T-helper 1 cell (primary cell): ENCODE results near the gene AKNAD1.

Experiments
- DNase-seq, 5 donors: peaks; one replicate each; pipeline ENCODE4 v3.0.0-alpha.2; 2012 to 2020

AKNAD1 gene

DNA sequence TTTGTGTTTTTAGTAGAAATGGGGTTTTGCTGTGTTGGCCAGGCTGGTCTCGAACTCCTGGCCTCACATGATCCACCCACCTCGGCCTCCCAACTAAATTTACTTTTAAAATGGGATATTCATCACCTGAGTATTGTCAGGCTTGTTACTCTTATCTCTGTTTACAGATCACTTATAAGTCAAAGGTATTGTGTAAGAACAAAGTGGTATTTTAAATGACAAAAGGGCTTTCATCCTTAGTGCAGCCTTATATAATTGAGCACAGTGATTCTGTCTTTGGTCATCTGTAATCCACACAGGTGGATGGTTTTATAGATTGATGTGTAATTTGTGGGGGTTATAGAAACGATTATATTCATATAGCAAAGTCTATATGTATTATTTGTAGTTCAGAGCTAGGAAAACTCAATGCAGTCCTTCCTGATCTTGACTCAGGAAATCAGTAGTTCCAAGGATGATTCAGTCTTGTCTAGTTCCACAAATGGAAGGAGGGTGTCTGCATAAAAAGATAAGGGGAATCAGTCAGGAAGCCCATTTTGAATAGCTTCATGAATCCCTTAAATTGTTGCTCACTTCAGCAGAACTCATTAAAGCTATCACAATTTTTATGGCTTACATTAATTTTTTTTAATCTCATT is 75.8 kb downstream of the AKNAD1 start:
- DNase-seq, result no peak

DNA sequence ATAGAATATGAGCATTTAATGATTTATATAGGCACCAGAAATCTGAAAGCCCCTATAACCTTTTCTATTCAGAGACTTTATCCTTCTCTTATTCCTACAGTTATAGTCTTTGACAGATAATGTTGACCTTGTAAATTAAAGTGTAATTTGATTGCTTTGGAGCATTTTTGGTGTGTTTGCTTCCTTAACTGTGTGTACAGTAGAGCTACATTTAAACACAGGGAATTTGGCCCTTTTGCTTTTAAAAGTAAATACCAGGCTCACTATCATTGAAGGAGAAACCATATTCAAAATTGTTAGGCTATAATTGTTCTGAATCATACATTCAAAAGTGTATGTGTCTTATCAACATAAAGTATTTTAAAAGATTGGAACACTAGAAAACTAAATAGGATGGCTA is 77.4 kb downstream of the AKNAD1 start:
- DNase-seq, result no peak

DNA sequence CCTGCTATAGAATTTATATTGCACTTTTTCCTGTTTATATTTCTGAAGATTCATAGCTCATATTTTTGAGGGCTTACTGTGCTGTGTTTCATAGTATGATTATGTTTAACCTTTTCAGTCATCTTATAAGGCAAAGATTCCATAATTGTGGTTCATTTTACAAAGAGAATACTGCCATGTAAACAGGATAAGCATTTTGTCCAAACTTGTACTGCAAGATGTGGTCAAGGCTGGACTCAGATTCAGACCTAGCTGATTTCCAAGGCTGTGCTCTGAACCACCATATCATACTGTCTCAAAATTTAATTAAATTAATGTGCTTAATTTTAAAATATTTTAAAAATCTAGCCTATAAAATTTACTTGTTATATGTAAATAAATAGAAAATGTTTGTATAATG is 79.1 kb downstream of the AKNAD1 start:
- no peak for DNase-seq

DNA sequence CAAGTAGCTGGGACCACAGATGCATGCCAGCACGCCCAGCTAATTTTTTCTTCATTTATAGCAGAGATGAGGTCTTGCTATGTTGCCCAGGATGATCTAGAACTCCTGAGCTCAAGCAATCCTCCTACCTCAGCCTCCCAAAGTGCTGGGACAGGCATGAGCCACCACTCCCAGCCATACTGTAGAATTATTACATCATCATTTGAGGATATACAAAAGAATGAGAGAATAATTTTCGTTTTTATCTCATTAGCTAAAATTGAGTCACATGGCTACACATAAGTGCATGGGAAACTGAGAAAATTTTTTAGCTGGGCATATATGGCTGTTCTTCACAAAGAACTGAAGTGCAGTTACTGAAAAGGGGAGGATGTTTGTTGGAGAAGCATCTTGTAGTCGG is 89.2 kb downstream of the AKNAD1 start:
- DNase-seq, result no peak

DNA sequence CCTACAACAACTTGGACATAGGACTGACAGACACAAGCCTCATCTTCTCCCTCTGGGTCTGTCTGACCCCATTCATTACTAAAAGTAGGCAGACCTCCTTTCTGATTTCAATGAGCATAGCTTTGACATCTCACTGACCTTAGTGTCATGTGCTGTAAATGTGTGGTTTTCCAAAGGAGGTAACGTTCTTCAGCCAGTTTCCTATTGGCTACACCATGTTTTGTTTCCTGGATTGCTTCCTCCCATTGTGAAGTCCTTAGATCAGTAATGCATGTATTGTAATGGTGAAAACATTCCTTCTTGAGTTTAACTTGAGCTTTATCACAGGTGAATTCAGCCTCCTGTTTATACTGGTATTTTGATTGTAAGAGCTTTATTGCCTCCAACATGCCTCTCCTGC is 89.8 kb downstream of the AKNAD1 start:
- no peak for DNase-seq
